ENCODE data around the gene TACR2.
A peak's percentile ranks its signal among the peaks of the same experiment; 100 is the strongest.
"Not testable (repeated sequence)": the region's sequence is repeated elsewhere in the genome, so short reads cannot be mapped to it uniquely, and the experiment has no call there.

Gene TACR2

DNA sequence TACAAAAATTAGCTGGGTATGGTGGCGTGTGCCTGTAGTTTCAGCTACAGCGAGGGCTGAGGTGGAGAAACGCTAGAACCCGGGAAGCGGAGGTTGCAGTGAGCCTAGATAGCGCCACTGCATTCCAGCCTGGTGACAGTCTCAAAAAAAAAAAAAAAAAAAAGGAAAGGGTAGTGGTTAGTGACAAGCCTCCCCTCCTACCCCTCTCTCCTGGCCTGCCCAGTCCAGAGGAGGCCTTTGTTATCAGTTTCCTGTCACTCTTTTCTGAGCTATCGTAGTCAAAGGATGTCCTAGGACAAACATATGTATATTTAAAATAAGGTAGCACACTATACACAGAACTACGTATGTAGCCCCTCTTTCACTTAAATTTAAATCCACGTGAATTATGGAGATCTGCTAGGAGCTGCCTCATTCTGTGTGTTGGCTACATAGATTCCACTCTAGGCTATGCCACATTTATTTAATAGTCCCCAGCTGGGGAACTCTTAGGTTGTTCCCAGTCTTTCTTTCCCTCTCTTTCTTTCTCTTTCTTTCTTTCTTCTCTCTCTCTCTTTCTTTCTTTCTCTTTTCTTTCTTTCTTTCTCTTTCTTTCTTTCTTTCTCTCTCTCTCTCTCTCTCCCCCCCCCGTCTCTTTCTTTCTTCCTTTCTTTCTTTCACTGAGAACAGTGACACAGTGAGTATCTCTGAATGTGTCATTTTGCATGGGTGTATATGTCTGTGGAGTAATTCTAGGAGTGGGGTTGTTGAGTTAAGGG is 38.5 kb upstream of the TACR2 start:
- no peak for DNase-seq (ENCODE audit: extremely low read depth, low read depth)

DNA sequence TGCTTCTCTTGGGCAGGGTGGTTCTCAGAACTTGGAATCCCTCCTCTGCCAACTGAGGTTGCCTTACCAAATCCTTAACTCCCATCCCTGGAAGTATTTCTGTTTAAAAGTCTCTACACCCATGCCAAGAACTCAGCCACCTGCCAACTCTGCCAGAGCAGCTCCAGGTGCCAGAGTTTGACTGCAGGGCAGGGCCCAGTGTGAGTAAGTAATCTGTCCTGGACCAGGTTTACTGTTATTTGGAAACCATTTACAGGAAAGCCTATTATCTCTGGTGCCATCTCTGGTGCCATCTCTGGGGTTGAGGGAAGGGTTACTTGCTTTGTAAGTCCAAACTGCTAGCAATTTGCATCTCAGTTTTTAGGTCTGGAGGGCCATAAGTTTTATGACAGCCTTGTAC is 37.1 kb upstream of the TACR2 start:
- no peak for TF ChIP-seq CTCF (IDR thresholded peaks at IDR 0.05; ENCODE audit: low read depth, low read length)
- DNase-seq (ENCODE audit: extremely low read depth, low read depth), result no peak

More for the DNA sequence above, 38.5 kb upstream of the TACR2 start:
- no peak for TF ChIP-seq CTCF (IDR thresholded peaks at IDR 0.05; ENCODE audit: low read depth, low read length)

GRCh38 chr10:69452676-69453415 is 36.1 kb upstream of the TACR2 start:
- TF ChIP-seq CTCF (IDR thresholded peaks at IDR 0.05; ENCODE audit: low read depth, low read length), result no peak
- DNase-seq (ENCODE audit: extremely low read depth, low read depth), result no peak

- no peak for DNase-seq (ENCODE audit: extremely low read depth, low read depth)
- TF ChIP-seq CTCF (IDR thresholded peaks at IDR 0.05; ENCODE audit: low read depth, low read length), result no peak
Observed at GRCh38 chr10:69451784-69452251, 35.1 kb upstream of the TACR2 start.

DNA sequence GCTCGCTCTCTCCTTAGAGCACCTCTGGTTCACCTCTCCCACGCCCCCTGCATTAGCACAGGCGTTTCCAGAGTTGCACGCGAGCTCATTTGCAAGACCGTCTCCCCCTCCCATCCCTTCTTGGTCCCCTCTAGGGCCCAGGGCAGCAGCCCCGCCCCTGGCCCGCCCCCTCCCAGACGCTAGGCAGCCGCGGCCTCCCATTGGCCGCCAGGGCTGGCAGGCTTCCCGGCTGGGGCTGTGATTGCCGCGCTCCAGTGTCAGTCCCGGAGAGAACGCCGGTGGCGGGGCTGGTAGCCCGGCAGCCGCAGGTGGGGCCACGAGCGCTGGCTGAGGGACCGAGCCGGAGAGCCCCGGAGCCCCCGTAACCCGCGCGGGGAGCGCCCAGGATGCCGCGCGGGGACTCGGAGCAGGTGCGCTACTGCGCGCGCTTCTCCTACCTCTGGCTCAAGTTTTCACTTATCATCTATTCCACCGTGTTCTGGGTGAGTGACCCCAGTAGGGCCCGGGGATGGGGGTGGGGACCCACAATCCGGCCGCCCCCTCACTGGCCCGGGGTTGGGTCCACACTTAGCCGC is 34.6 kb upstream of the TACR2 start, which contains the start of gene TSPAN15:
Gene TSPAN15 (plus strand): TSS at position 257 of the 575 bp plus-strand sequence. CDS start 130 bp downstream, at position 387.
- no peak for TF ChIP-seq CTCF (IDR thresholded peaks at IDR 0.05; ENCODE audit: low read depth, low read length)
- no peak for DNase-seq (ENCODE audit: extremely low read depth, low read depth)

DNA sequence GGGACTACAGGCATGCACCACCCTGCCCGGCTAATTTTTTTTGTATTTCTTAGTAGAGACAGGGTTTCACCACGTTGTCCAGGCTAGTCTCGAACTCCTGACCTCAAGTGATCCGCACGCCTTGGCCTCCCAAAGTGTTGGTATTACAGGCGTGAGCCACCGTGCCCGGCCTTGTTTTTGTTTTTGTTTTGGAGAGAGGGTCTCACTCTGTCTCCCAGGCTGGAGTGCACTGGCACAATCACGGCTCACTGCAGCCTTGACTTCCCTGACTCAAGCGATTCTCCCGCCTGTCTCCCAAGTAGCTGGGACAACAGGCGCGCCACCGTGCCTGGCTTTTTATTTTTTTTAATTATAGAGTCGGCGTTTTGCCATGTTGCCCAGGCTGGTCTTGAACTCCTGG is 33.7 kb upstream of the TACR2 start:
- DNase-seq (ENCODE audit: extremely low read depth, low read depth), result not testable (repeated sequence)

- peak; percentile 35 for TF ChIP-seq CTCF (IDR thresholded peaks at IDR 0.05; ENCODE audit: low read depth, low read length)
- DNase-seq (ENCODE audit: extremely low read depth, low read depth), result no peak
Observed at GRCh38 chr10:69449841-69450240, 33.1 kb upstream of the TACR2 start.

All from AG09319 (cell line).